ENCODE data around the gene COL4A6. TPM values are rescaled to one million over a fixed set of nuclear protein-coding genes. Genes with fewer than 3 reads are reported as not detected.

Gene COL4A6
- total RNA-seq, 1 donor from 2014 or later = 1.8 TPM

DNA sequence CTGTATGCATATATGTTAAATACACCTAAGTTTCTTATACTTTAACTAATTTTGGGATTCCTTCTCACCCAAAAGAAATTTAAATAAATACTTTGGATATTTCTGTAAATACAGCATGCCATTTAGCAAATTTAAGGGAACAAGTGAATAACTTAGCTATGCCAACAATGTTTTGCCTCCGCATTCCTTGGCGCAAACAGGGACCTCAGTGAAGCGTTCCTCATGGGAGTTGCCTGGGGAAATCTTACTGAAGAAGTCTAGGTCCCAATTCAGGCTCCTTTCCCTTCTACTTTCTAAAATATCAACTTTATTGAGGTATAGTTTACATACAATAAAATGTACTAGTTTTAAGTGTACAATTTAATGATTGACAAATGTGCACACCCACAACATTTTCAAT lies 26.4 kb upstream of the COL4A6 start:
- DNase-seq (ENCODE audit: low read depth) = no peak

DNA sequence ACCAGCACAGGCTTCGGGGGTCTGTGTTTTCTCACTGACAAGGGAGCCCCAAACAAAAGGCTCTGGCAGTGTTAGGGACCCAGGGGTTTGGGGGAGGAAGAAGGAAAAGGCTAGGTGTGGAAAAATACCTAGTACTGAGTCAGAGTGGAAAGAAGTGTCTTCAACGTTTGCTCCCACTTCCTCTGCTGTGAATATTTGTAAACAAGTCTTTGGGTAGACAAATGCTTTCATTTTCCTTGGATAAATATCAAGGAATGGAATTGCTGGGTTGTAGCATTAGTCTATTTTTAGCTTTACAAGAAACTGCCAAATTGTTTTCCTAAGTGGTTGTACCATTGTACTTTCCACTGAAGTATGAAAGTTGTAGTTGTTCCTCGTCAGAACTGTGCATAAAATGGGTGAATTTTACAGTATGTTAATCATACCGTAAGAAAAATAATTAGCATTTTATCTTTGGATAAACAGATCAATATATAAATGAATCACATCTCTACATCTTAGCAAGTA lies 18.8 kb upstream of the COL4A6 start:
- TF ChIP-seq, protein P1, sequence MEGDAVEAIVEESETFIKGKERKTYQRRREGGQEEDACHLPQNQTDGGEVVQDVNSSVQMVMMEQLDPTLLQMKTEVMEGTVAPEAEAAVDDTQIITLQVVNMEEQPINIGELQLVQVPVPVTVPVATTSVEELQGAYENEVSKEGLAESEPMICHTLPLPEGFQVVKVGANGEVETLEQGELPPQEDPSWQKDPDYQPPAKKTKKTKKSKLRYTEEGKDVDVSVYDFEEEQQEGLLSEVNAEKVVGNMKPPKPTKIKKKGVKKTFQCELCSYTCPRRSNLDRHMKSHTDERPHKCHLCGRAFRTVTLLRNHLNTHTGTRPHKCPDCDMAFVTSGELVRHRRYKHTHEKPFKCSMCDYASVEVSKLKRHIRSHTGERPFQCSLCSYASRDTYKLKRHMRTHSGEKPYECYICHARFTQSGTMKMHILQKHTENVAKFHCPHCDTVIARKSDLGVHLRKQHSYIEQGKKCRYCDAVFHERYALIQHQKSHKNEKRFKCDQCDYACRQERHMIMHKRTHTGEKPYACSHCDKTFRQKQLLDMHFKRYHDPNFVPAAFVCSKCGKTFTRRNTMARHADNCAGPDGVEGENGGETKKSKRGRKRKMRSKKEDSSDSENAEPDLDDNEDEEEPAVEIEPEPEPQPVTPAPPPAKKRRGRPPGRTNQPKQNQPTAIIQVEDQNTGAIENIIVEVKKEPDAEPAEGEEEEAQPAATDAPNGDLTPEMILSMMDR (IDR thresholded peaks at IDR 0.05; ENCODE audit: insufficient read depth, low read length, poor library complexity, severe bottlenecking) = no peak

More for the DNA sequence above, 26.4 kb upstream of the COL4A6 start:
- TF ChIP-seq, protein P1 (IDR thresholded peaks at IDR 0.05; ENCODE audit: insufficient read depth, low read length, poor library complexity, severe bottlenecking) = no peak
- no peaks in the 10 kb centered on the region for H3K36me3 ChIP-seq (ENCODE audit: control insufficient read depth, insufficient read depth, low read length)
- no peak overlapping the region for H3K4me3 ChIP-seq (ENCODE audit: low read depth, low read length)
- no peaks in the 10 kb centered on the region for H3K27me3 ChIP-seq (ENCODE audit: control insufficient read depth, insufficient read depth, low read length)

DNA sequence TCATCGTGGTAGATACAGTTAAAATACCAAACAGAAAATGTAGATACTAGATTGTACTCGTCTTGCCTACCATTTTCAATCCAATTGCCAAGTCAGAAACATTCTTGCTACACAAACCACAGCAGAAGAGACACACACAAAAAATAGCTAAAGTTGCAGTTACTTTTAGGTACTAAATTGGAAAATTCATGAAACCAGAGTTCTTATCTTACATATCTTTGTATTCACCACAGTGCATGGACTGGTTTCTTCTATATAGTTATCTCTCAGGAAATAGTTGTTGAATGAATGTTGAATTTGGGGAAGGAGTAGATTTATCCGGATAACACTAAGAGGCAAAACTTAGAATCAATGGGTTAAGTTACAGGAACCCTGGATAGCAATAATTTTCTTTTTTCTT lies 15.6 kb upstream of the COL4A6 start:
- TF ChIP-seq, protein P1 (IDR thresholded peaks at IDR 0.05; ENCODE audit: insufficient read depth, low read length, poor library complexity, severe bottlenecking) = no peak
- no peak for DNase-seq (ENCODE audit: low read depth)
- H3K36me3 ChIP-seq (ENCODE audit: control insufficient read depth, insufficient read depth, low read length) = no peaks in the 10 kb centered on the region
- H3K4me3 ChIP-seq (ENCODE audit: low read depth, low read length) = no peak overlapping the region
- H3K27me3 ChIP-seq (ENCODE audit: control insufficient read depth, insufficient read depth, low read length) = no peaks in the 10 kb centered on the region

More for the DNA sequence above, 18.8 kb upstream of the COL4A6 start:
- Histone ChIP-seq H3K36me3 (ENCODE audit: control insufficient read depth, insufficient read depth, low read length) (no peaks in the 10 kb centered on the region), H3K4me3 (ENCODE audit: low read depth, low read length) (no peak overlapping the region), H3K27me3 (ENCODE audit: control insufficient read depth, insufficient read depth, low read length) (no peaks in the 10 kb centered on the region)
- no peak for DNase-seq (ENCODE audit: low read depth)

DNA sequence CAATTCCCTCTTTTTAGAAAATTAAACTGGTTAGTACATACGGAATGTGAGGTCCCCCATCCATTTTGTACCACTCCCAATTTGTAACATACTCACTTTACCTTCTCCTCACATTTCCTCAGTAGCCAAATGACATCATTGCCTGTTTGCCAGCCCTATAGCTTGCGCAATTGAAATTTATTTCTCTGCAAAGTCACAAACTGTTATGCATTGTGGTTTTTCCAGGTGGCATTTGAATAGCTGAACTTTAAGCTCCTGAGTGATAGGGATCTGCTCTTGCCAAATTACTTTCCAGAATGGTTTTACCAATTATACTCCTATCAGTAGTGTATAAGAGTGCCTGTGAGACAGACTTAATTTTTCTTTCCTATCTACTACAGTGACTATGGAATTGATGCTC lies 9.1 kb upstream of the COL4A6 start:
- TF ChIP-seq, protein P1 (IDR thresholded peaks at IDR 0.05; ENCODE audit: insufficient read depth, low read length, poor library complexity, severe bottlenecking) = no peak
- Histone ChIP-seq H3K4me3 (ENCODE audit: low read depth, low read length) (no peak overlapping the region), H3K27me3 (ENCODE audit: control insufficient read depth, insufficient read depth, low read length) (no peaks in the 10 kb centered on the region), H3K36me3 (ENCODE audit: control insufficient read depth, insufficient read depth, low read length) (no peaks in the 10 kb centered on the region)
- DNase-seq (ENCODE audit: low read depth) = no peak

DNA sequence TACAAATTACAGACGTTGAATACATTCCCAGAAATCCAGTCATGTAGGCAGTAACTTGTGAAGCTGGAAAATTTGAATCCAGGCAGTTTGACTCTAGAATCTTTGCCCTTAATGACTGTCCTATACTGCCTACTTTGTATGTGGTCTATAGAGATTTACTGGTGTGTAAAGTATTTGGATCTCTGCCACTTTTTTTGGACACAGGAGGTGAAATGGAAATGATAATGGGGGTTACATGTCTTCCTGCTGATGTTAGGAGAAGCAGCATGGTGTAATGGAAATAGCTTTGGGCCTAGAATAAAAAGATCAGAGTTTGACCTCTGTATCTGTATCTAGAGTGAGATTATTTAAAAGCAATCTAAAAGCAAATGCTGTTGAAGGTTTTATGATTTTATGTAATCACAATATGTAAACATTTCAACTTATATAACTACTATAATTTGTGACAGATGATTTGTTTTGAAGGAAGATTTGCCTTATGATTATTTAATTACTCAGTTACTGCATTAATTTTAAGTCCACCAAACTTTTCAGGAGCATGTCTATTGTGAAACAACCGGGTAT lies 4.8 kb upstream of the COL4A6 start:
- DNase-seq (ENCODE audit: low read depth) = no peak
- Histone ChIP-seq H3K36me3 (ENCODE audit: control insufficient read depth, insufficient read depth, low read length) (no peaks in the 10 kb centered on the region), H3K4me3 (ENCODE audit: low read depth, low read length) (no peak overlapping the region), H3K27me3 (ENCODE audit: control insufficient read depth, insufficient read depth, low read length) (peaks cover 5% of the 10 kb centered on the region)
- TF ChIP-seq, protein P1 (IDR thresholded peaks at IDR 0.05; ENCODE audit: insufficient read depth, low read length, poor library complexity, severe bottlenecking) = no peak
